ENCODE results near the gene PAH. TPM values are rescaled to one million over a fixed set of nuclear protein-coding genes. Genes with fewer than 3 reads are reported as not detected.

PAH gene
- total RNA-seq, 1 experiment from 2014 or later = not detected

GRCh38 chr12:102871014-102871413 is 46.0 kb downstream of the PAH start:
- BruUV-seq (replicated peaks) = no TSS peak
- H3K27ac Mint-ChIP-seq (ENCODE audit: low read depth, unreplicated experiment) = no peak overlapping the region
- TF ChIP-seq CTCF (IDR thresholded peaks at IDR 0.05; ENCODE audit: unreplicated experiment) = no peak
- no peaks in the 10 kb centered on the region for H3K27me3 Mint-ChIP-seq (ENCODE audit: insufficient read depth, unreplicated experiment)
- H3K4me3 Mint-ChIP-seq (ENCODE audit: unreplicated experiment) = no peak overlapping the region
- H3K36me3 Mint-ChIP-seq (ENCODE audit: insufficient read depth, unreplicated experiment) = no peaks in the 10 kb centered on the region
- POLR2A ChIA-PET = no interaction called here
- intact Hi-C loops (cut with micrococcal nuclease) = loop anchor here (10.0 kb wide), 1 partner anchor 1456 kb away; no protein-coding TSS in a partner anchor
- H3K9me3 Mint-ChIP-seq (ENCODE audit: unreplicated experiment) = peaks cover 6% of the 10 kb centered on the region
- DNase-seq (ENCODE audit: unreplicated experiment) = no peak
- CTCF ChIA-PET = interaction anchor here (4.2 kb wide), 1 partner anchor 12 kb away, joined by 29 read pairs; no protein-coding TSS in a partner anchor
- H3K4me1 Mint-ChIP-seq (ENCODE audit: insufficient read depth, unreplicated experiment) = no peaks in the 10 kb centered on the region

DNA sequence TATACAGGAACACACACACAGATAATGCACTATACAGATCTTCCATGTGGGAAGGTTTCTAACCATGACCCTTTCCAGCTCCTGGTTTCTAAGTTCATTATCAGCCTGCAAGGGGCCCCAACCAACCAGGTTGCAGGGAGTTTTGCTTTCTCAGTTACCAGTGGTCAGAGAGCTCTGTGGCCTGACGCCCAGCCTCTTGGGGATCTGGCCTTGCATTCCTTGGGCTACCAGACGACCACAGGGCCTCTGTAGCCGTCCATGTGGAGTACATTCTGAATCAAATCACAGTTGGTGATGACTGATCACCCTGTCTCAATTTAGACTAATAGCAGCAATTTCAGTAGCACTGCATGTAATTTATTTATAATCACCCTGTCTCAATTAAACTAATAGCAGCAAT is 47.5 kb downstream of the PAH start:
- no peak for TF ChIP-seq CTCF (IDR thresholded peaks at IDR 0.05; ENCODE audit: unreplicated experiment)
- CTCF ChIA-PET = interaction anchor here (0.8 to 4.2 kb wide), 2 partner anchors 10 to 14 kb away, joined by 3 to 29 read pairs; no protein-coding TSS in a partner anchor
- no peaks in the 10 kb centered on the region for H3K36me3 Mint-ChIP-seq (ENCODE audit: insufficient read depth, unreplicated experiment)
- POLR2A ChIA-PET = no interaction called here
- no peaks in the 10 kb centered on the region for H3K27me3 Mint-ChIP-seq (ENCODE audit: insufficient read depth, unreplicated experiment)
- H3K27ac Mint-ChIP-seq (ENCODE audit: low read depth, unreplicated experiment) = no peak overlapping the region
- H3K9me3 Mint-ChIP-seq (ENCODE audit: unreplicated experiment) = peaks cover 6% of the 10 kb centered on the region
- no TSS peak for BruUV-seq (replicated peaks)
- intact Hi-C loops (cut with micrococcal nuclease) = no loop called here
- DNase-seq (ENCODE audit: unreplicated experiment) = no peak
- no peak overlapping the region for H3K4me3 Mint-ChIP-seq (ENCODE audit: unreplicated experiment)
- H3K4me1 Mint-ChIP-seq (ENCODE audit: insufficient read depth, unreplicated experiment) = no peaks in the 10 kb centered on the region

DNA sequence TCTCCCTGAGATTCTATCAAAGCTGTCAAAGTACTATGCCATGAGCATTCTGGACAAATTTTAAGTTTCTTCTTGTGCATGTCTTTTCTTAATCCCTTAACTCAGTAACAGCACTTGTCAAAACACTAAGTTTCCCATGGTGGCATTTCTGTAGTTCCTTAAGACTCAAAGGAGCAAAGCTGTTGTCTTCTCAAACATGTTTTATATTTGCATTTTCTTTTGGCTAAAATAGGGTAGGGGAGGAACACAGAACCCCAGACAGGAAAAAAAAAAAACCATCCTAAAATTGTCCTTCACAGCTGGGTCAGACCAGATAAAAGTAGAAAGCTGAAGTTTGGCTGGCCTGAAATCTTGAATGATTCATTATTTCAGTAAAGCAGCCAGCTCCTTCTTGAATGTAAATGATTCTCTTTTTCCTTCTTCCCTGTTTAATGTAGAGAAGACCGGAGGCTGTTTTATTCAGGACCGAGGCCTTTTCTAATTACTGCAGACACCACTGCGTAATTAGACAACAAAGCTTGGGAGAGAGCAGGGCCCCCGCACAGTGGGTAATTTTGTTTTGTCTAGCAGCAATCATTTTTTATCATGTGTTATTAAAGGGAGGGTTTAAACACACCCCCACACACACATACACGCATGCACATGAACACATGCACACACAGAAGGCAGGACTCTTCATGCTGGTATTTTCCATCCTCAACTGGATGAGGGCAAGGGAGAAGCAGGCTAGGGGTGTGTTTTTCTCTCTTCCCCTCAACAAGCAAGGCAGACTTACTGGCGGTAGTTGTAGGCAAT is 51.0 kb downstream of the PAH start:
- H3K4me1 Mint-ChIP-seq (ENCODE audit: insufficient read depth, unreplicated experiment) = no peaks in the 10 kb centered on the region
- ChIA-PET CTCF (interaction anchor here (0.7 to 2.0 kb wide), 3 partner anchors 17 to 683 kb away, joined by 3 to 5 read pairs (median 4); no protein-coding TSS in a partner anchor), POLR2A (no interaction called here)
- no peak overlapping the region for H3K4me3 Mint-ChIP-seq (ENCODE audit: unreplicated experiment)
- intact Hi-C loops (cut with micrococcal nuclease) = no loop called here
- H3K9me3 Mint-ChIP-seq (ENCODE audit: unreplicated experiment) = no peaks in the 10 kb centered on the region
- no peaks in the 10 kb centered on the region for H3K27me3 Mint-ChIP-seq (ENCODE audit: insufficient read depth, unreplicated experiment)
- H3K36me3 Mint-ChIP-seq (ENCODE audit: insufficient read depth, unreplicated experiment) = no peaks in the 10 kb centered on the region
- H3K27ac Mint-ChIP-seq (ENCODE audit: low read depth, unreplicated experiment) = no peak overlapping the region
- no peak for TF ChIP-seq CTCF (IDR thresholded peaks at IDR 0.05; ENCODE audit: unreplicated experiment)
- DNase-seq (ENCODE audit: unreplicated experiment) = no peak
- no TSS peak for BruUV-seq (replicated peaks)

DNA sequence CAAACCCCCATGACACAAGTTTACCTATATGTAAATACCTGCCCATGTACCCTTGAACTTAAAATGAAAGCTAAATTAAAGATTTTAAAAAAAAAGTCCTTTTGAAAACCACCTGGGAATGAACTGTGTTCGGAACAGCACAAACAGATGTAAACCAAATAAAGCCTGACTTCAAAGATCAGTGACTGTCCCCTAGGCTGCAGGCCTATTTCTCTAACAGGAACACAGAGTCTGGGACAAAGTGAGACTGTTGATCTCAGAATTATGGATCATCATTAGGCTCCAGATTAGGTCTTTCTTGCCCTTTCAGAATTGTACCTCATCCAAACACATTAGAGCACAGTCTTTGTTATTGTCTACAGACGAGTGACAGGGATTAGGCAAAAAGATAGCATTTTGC is 54.6 kb downstream of the PAH start:
- intact Hi-C loops (cut with micrococcal nuclease) = no loop called here
- TF ChIP-seq CTCF (IDR thresholded peaks at IDR 0.05; ENCODE audit: unreplicated experiment) = no peak
- BruUV-seq (replicated peaks) = no TSS peak
- Mint-ChIP-seq H3K36me3 (ENCODE audit: insufficient read depth, unreplicated experiment) (no peaks in the 10 kb centered on the region), H3K9me3 (ENCODE audit: unreplicated experiment) (no peaks in the 10 kb centered on the region), H3K4me1 (ENCODE audit: insufficient read depth, unreplicated experiment) (no peaks in the 10 kb centered on the region), H3K27ac (ENCODE audit: low read depth, unreplicated experiment) (no peak overlapping the region), H3K27me3 (ENCODE audit: insufficient read depth, unreplicated experiment) (no peaks in the 10 kb centered on the region), H3K4me3 (ENCODE audit: unreplicated experiment) (no peak overlapping the region)
- CTCF ChIA-PET = interaction anchor here (1.1 kb wide), 2 partner anchors 20 to 664 kb away, joined by 3 to 8 read pairs; no protein-coding TSS in a partner anchor
- POLR2A ChIA-PET = no interaction called here
- DNase-seq (ENCODE audit: unreplicated experiment) = no peak
